Stimulated activated CD8-positive, alpha-beta memory T cell treated with anti-CD3 and anti-CD28 coated beads, Interleukin-7, amount 100 ng/mL, for 4 hours (primary cell): Measurements from ENCODE around the gene PTPRN.
"Not testable (repeated sequence)": the region's sequence is repeated elsewhere in the genome, so short reads cannot be mapped to it uniquely, and the experiment has no call there.

Source experiments
- DNase-seq, 2 donors: peaks; one replicate each; pipeline ENCODE4 v3.0.0-alpha.2; 2020; ENCODE audit warnings: low read depth in 2 of 2

The PTPRN gene

DNA sequence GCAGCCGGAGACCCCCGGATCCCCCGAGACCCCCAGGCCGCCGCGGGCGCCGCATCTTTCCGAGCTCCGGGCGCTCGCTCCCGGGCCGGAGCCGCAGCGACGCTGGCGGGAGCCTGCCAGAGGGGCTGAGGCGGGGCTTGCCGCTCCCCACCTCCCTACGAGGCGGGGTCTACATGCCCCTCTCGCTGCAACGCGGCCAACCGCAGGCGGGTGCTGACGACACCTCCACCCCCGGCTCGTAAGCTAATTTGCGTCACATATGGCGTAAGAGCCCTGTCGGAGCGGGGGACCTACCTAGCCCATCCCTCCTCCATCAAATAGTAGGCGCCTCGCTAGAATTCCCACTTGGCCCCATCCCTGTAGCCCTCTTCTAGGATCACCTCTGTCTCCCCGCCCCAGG lies at the start of gene PTPRN:
Gene PTPRN, minus strand, starts transcription at position 124 of the 400 bp plus-strand sequence. Its CDS starts 69 bp downstream, at position 55.
- no peak for DNase-seq

DNA sequence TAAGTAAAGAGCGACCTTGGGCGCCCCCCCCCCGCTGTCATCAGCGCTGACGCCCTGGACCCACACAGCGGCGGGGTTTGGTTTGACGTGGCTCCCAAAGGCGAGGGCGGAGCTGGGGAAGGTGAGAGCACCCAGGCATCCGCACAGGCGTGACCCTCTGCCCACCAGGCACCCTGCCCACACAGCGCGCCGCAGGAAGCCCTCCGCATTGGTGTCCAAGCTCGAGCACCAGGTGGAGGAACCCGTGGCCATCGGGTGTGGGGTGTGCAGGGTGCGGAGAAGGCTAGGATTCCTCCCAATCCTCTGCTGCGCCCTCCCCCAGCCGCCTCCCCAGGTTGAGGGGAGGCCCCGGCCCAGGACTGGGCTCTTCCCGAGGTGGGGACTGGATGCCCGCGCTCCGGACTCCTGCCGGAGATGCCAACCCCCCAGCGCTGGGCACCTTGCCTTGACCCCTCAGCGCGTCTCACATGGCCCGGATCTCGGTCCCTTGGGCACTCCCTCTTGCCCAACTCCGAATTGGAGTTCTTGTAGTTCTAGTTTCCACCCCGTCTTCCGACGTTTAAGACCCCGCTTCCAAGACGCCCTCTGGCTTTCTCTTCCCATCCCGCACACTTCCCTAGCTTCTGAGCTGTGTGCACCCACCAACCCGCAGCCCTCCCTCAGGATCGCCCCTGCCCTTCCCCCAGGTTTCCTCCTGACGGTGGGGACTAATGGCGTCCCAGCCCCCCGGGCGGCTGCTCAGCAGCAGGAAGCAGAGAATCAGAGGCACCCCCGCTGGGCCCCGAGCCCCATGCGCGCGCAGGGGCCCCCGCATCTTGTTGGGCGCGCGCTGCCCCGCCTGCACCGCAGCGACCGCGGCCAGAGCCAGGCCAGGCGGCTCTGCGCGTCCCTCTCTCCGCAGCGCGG lies 49.2 kb upstream of the PTPRN start:
- no peak for DNase-seq

DNA sequence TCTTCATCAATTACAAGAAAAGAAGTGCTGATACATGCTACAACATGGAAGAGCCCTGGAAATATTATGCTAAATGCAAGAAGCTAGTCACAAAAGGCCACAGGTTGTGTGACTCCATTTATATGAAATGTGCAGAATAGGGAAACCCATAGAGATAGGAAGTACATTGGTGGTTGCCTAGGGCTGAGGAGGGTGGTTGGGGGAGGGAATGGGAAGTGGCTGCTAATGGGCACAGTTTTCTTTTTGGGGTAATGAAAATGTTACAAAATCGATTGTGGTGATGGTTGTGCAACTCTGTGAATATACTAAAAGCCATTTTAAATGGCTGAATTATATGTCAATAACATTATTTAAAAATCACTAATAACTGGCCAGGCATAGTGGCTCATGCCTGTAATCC lies 47.6 kb upstream of the PTPRN start:
- DNase-seq = no peak

DNA sequence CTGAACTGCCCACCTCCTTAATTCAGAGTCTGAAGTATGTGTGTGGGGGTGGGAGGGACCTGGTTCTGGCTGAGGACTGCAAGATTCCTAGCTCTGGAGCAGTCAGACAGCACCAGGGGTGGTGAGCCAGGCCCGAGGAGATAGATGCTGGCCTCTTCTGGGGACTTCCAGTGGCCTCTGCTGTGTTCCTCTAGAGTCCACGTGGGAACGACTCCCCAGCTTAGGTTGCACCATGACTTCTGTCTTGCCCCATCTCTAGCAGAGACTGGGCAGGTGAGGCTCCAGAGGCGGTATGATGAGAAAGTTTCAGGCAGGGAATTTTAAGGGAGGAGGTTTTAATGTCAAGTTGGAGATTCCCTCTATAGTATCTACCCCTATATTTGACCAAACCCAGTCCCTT lies 45.4 kb upstream of the PTPRN start:
- no peak for DNase-seq

DNA sequence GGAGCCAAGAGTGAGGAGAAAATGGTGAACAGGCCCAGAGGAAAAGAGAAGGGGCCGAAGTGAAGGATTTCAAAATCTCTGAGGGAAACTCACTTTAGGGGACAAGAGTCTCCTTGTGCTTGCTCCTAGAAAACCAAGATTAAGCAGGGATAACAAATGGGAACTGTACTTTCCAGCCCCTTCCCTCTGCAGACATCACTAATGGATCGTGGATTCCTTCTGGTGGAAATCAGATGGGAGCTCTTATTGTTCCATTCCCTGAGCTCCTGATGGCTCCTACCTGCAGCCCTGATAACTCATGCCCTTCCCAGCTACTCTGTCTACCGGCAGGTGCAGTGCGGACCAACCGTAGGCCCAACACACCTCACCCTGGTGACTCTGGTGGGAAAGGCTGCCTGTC lies 43.9 kb upstream of the PTPRN start:
- no peak for DNase-seq

DNA sequence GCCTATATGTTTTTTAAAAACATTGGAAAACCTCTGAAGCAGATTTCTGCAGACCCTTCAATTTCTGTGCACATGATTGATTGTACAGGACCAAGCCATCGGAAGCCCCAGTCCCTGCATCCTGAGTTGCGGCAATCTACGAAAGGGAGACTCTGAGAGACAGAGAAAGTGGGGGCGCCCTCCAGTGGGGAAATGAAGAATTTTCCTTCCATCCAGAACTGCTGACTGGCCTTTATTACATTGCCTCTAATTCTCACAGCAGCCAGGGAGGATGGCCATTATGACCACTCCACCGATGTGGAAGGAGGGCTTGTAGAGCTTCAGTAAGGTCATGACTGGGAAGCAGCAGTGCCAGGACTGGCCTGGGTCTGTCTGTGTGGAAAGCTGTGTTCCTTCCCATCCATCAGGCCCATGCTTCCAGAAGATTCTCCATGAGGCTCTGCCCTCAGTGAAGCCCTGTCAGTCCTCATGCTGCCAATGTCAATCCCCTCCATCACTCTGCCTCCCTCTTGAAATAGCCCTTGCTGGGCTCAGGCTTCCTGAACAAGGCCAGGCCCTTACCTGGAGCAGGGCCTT lies 43.3 kb upstream of the PTPRN start:
- DNase-seq = peak; percentile 7 to 36

DNA sequence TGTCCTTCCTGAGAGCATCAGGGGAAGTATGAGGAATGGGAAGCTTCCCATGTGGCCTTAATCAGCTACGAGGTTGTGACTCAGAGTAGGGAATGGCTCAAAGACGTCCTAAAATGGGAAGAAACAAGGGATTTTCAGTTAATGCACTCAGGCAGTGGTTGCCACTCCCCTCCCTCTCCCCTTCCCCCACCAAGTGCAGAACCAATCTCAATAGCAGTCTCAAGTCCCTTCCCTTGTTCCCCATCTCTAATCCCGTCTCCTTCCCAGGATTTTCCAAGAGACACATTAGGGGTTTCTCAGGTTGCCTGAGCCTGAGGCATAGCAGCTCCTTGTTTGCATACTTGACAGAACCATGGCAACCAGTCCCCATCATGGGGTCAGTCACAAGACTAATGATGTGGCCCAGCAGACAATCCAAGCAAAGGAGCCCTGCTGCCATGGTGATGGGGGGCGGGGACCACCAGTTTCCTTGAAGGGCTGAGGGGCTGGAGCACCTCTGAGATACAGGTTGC lies 41.6 kb upstream of the PTPRN start:
- DNase-seq = no peak

DNA sequence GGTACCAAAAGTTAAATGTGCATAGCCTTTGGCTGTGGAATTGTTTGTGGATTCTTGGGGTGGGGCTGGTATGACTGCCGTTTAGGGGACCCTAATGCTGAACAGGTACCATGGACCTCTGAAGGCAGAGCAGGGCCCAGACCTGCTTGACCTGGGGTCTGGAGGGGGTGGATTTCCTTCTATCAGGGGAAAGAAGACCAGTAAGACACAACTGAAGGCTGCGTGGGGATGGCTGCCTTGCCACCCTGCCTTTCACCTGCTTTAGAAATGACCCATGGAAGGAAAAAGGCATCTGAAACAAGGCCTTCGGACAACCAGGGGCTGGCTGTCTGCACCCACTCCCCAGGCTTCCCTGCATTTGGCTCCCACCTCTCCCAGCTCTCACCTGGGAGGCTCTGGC lies 41.0 kb upstream of the PTPRN start:
- no peak for DNase-seq

DNA sequence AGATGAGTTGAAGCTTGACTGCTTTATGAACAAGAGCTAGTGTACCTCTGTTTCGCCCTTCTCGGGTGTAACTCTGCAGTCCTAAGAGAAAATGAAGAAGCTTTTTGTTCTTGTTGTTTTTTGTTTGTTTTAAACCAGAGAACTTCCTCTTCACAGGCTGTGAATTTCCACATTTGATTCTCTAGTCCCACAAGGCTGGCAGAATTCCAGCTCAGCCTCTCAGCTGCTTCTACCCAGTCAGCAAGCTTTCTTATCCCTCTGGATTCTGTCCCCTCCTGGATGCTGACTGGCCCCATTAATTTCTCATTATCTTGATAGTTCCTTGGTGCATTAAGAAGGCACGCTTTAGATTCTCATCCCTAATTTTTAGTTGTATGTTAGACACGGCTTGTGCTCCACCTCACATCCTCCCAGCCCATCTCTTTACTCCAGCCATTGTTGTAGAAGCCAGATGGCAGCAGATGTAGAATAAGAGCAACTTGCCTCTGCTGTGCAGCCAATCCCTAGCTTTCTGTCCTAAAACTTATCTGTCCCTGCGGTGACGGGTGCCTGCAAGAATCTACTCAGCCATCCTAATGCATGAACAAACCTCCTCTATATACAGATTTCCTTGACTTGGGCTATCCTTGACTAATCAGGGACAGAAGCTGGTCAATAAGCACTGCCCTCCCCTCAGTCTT lies 35.7 kb upstream of the PTPRN start:
- no peak for DNase-seq

DNA sequence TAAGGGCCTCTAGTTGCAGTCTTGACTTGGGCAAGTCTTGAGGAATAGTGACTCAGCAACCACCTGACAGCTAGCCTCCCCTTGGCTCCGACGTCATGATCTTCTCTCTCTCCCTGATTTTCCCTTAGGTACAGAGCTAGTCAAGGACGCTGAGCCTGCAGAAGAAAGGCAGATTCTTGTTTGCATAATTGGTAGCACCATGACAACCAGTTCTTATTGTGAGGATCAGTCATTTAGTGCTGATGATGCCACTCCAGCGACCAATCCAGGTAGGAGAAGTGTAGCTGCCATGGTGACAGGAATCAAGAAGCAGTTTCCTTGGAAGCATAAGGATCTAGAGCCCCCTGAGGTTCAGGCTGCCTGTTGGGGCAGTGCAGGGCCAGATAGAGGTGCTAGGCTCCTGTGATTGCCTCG lies 26.2 kb upstream of the PTPRN start:
- DNase-seq = no peak

DNA sequence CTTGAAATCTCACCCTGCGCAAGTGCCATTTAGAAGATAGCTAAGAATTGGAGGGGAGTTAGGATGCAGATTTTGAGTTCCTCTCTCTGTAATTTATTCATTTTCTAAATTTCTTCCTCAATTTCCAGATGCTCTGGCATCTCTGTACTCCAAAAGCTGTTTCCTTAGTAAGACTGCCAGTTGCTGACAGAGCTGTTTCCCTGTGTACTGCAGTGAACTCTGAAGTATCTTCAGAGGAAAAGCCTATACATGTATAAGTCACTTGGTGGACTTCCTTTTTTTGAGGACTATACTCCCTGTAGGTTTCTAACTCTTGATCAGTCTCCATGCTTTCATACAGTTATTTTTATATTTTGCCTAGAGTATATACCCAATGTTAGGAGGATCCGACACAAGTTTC lies 24.9 kb upstream of the PTPRN start:
- no peak for DNase-seq

DNA sequence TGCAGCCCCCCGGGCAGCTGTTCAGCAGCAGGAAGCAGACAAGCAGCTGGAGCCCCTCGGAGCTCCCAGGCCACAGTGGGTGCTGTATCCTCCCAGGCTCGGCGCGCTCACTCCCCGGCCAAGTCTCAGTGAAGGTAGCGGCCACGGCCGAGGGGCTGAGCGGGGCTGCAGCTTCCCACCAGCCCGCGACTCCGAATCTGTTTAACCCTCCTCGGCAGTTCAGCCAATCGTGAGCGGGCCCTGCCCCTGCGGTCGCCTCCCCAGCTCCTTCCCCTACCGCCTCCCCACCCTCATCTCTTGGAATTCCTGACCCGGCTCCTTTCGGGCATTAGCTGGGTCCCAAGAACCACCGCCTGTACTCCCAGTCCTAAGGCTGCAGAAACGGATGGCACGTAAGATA lies 23.3 kb upstream of the PTPRN start, which contains the start of gene RESP18:
Gene RESP18, minus strand, starts transcription at position 203 of the 400 bp plus-strand sequence.
- no peak for DNase-seq

DNA sequence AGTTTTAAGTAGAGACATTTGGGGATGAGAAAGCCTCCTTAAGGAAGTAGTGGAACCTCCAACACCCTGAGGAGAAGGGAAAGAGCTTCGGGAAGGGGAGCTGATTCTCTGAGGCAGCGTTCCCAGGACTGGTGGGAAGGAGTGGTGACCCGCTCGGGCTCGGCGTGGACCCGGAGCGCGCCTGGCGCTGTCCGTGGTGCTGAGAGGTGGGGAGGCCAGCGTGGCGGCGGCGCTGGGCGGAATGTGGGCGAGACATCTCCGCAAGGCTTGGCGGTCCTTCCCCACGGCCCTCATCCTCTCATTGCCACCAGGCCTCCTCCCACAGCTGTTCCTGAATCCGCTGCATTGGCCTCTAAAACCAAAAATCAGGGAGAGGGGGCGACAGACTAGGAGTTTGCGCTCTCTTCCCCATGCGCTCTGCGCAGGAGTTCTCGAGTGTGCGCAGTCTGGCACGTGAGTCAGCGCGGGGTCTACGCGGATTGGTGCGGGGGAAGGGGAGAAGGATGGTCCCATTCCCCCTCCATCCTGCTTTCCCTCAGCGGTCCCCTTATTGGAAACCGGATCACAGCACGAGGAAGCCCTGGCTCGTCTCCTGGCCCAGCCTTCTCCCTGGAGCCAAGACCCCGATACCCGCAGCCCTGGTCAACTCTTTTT lies 22.5 kb upstream of the PTPRN start:
- no peak for DNase-seq

DNA sequence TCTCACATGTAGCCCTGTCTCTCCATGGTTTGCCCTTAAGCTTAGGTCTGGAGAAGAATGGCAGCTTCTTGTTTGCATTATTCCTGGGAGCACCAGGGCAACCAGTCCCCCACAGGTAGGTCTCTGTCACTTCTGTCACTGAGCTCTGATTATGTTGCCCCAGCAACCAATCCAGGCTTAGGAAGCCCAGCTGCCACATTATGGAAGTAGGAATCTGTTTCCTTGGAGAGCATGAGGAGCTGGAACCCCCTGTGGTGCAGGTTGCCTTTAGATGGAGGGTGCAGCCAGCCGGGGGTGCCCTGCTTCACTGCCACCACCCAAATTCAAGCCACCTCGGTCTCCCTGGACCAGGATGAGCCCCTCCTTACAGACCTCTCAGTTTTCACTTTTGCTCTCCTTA lies 18.5 kb upstream of the PTPRN start:
- DNase-seq = no peak

DNA sequence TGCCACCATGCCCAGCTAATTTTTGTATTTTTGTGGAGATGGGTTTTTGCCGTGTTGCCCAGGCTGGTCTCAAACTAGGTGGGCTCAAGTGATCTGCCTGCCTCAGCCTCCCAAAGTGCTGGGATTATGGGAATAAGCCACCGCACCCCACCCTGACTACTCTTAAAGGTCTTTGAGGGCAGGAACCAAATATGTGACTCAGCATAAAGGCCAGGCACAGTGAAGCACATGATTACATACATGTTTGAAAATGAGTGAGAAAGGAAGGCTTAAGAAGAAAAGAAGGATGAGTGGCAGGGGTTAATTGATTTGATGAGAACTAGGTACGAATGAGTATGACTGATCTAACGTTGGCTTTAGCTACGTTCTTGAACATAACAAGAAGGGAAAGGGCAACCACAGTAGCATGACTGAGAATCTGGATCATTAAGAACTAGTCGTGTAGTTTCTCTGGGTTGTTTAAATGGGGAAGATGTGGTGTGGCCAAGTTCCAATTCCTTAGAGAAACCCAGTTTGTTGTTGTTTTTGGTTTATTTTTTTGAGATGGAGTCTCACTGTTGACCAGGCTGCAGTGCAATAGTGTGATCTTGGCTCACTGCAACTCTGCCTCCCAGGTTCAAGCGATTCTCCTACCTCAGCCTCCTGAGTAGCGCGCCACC lies 16.6 kb upstream of the PTPRN start:
- no peak for DNase-seq

DNA sequence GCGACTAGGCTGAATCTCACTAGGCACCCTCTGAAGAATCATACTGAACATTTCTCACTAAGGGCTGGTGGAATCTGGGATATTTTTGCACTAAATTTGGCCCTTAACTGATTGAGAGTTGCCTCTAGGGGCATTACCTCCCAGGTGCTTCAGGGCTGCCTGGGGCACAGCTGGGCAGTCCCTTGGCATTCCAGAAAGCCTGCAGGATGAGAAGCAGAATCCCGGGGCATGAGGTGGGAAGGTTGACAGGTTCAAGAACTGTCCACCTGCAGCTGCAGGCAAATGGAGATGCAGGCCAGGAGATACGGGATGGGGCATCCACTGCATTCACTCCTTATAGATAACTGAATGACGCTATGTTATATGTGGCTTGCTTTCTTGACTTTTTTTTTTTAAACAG lies 15.9 kb upstream of the PTPRN start:
- no peak for DNase-seq

DNA sequence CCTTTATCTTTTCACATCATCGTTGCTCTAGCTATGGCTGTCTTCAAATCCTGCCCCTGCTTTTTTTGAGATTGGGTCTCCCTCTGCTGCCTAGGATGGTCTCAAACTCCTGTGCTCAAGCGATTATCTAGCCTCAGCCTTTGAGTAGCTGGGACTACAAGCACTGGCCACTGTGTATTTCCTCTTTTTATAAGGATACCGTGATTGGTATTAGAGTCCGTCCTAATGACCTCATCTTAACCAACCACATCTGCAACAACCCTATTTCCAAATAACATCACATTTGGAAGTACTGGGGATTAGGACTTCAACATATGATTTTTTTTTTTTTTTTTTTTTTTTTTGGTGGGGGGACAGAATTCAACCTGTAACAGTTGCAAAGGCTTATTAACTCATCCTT lies 14.2 kb upstream of the PTPRN start:
- no peak for DNase-seq

DNA sequence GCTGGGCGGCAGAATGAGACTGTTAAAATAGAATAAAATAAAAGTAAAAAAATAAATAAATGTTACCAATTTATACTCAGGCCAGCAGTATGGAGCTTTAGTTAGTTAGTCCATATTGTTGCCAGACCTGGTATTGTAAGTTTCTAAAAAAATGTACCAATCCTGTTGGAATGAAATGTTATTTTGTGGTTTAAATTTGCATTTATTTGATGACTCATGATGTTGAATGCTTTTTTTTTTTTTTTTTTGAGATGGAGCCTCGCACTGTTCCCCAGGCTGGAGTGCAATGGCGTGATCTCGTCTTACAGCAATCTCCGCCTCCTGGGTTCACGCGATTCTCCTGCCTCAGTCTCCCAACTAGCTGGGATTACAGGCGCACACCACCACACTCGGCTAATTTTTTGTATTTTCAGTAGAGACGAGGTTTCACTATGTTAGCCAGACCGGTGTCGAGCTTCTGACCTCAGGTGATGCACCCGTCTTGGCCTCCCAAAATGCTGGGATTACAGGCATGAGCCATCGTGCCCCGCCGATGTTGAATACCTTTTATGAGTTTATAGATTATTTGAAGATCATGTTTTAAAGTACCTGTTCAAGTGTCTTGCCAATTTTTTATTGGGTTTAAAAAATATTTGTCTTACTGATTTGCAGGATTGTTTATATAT lies 5.7 kb upstream of the PTPRN start:
- DNase-seq = no peak

DNA sequence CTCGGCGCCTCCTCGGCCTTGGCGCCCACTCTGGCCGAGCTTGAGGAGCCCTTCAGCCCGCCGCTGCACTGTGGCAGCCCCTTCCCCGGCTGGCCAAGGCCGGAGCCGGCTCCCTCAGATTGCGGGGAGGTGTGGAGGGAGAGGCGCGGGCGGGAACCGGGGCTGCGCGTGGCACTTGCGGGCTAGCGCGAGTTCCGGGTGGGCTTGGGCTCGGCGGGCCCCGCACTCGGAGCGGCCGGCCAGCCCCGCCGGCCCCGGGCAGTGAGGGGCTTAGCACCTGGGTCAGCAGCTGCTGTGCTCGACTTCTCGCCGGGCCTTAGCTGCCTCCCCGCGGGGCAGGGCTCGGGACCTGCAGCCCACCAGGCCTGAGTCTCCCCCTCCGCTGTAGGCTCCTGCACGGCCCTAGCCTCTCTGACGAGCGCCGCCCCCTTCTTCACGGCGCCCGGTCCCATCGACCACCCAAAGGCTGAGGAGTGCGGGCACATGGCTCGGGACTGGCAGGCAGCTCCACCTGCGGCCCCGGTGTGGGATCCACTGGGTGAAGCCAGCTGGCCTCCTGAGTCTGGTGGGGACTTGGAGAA lies 3.6 kb upstream of the PTPRN start:
- DNase-seq = not testable (repeated sequence)
